Activated CD8-positive, alpha-beta memory T cell treated with anti-CD3 and anti-CD28 coated beads, Interleukin-2, amount 50 U/mL, for 24 hours (primary cell): ENCODE data around the gene RPL7A.

Experiments used
- DNase-seq: peaks from one replicate; pipeline ENCODE4 v3.0.0-alpha.2; 2020; ENCODE audit errors: extremely low read depth

The RPL7A gene

DNA sequence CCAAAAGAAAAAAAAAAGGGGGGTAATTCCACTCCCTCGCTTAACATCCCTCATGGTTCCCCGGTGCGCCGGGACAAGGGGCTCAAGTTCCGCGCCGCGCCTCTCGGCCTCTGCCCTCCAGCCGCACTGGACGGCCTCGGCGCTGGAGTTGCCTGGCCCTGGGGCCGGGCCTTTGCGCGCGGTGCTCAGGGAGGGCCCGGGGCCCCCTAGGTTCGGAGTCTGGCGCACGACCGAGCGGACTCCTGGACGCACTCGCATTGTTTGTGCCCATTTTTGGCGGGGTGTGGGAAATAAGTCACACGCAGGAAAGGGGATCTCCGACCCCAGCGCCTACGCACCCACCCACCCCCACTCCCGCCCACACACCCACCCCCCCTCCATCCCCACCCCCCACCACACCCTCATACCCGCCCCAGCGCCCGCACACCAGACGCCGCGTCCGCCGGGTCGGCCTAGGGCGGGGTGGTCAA is 468 bp upstream of the RPL7A start:
- no peak for DNase-seq

DNA sequence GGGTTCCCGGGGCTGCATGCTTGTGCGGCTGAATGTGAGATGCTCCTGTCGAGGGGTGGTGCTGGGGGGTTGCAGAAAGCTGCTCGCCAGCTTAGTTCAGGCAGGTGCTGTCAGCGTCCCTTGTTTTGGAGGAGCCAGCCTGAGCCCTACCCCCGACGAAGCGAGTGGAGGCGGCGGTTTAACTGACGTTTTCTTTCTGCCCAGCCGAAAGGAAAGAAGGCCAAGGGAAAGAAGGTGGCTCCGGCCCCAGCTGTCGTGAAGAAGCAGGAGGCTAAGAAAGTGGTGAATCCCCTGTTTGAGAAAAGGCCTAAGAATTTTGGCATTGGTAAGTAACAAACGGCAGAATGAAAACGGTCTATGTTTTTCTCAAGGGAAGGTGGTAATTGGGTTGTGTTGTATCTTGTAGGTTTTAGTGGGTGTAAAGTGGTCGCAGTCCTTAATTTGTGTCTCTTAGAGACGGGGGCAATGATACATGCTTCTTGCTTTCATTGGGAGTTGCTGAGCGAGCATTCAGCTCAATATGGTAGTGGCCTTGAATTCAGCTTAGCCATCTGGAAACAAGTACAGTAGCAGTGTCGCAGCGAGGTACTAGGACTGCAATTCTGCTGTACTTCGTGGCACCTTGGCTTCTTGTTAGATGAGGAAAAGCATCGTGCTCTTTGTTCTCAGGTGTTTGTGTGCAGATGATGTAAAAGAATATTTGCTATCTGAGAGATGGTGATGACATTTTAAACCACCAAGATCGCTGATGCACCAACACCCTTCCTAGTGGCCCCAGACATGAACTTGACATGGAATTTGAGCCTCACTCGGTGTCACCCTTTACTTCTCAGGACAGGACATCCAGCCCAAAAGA is 928 bp downstream of the RPL7A start:
- no peak for DNase-seq

DNA sequence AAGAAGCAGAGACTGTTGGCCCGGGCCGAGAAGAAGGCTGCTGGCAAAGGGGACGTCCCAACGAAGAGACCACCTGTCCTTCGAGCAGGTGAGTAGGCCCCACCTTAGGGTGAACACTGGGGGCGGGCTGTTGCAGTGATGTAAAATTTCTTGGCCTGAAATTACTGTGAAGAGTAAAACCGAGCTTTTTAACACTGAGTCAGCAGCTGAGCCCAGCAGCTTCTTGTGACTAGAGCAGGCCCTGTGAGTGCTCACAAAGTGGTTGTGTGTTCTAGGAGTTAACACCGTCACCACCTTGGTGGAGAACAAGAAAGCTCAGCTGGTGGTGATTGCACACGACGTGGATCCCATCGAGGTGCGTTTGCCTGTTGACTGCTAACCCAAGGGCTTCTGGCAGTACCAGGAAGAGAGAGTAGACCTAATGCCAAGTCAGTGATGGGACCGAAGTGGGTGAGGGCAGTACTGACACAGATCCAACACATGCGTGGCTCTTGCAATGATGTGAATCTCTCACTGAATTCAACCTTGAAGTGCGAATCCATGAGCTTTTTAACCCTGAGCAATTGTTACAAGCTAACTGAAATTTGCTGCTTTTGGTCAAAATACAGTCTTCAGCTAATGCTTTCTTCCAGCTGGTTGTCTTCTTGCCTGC is 2.1 kb downstream of the RPL7A start:
- no peak for DNase-seq

DNA sequence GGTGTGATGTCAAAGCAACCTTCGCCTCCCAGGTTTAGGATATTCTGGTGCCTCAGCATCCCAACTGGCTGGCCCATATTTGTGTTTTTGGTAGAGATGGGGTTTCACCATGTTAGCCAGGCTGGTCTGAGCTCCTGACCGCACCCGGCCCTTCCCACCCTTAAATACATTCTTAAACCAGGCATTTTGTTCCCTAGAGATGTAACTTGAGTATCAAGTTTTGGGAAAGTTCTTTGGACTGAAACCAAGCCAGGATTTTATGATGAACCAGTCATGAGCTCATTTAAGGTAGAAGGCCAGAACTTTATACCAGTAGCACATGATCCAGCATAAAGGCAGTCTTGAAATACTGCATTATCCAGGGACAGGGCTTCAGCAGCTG is 3.5 kb downstream of the RPL7A start:
- no peak for DNase-seq

DNA sequence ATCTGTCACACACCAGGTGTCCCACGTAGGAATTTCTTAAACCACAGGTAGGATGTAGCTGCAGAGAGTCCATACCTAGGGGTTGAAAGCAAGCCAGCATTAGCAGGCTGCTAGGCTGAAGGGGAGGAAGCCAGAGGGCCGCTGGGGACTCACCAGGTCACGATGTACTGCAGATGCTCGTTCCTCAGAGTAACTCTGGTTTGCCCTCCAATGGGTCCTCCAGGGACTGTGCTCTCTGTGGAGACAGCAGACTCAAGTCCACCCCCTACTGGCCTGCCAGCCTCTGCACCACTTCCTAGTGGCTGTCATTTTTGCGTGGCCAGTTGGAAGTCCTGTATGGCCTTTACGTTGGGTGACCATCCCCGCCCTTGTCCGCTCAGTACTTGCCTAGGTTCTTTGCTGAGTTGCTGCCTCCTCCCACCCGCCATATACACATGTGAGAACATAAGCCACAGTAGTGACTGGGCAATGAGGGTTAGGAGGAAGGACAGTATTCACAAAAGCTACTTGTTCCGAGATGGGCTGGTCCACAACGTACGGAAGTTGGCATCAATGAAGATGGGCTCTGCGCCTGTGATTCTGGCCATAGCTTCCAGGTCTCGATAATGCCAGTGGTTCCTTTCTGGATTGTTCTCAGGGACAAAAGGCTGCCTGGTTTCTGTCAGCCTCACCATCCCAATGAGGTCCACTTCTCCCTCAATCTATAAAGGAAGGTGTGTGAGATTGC is 4.1 kb downstream of the RPL7A start:
- DNase-seq, result no peak

DNA sequence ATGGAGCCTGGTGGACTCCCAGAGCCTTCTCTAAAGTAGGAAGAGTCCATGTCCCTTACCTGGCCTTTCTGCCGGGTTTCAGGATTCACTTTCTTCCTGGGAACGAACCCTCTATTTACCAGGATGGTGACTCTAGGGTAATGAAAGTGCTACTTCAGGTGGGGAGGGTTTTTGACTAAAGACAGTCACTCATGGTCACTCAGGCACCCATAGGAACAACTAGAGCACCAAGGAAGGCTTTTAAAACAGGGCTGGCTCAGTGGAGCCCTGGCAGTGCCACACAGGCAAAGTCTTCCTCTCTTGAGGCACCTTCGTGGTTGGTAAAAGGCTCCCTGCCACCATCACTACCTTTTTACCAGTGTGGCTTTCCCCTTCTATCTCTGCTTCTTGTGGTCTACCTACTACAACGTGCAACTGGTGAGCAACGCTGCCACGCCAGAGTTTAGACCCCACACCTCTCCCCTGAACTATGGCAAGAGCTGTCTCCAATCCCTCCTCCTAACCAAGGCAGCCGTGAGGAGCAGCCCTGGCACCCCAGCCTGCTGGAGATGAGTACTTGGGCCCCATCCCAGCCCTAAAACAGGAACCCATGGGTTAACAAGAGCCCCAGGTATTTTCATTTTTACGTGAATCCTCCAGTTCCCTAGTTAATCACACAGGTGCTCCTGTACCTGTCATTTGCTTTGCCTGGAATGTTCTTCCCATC is 4.8 kb downstream of the RPL7A start:
- no peak for DNase-seq

DNA sequence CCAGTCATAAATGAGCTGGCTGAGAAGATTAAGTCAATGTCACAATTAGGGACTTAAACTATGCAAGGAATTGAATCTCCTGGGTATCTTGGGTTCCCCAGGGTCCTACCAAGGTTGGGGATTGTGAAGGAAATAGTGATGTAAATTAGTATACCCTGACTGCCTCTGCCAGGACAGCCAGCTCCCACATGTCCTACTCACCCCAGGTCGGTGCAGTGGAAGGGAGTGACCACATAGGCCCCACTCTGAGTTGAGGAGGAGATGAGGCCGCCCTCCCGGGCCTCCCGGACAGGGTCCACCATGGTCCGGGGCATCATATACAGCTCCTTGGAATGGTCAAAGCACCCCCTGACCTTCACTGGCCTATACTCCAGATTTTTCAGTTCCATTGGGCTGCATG is 5.5 kb downstream of the RPL7A start:
- DNase-seq, result no peak

DNA sequence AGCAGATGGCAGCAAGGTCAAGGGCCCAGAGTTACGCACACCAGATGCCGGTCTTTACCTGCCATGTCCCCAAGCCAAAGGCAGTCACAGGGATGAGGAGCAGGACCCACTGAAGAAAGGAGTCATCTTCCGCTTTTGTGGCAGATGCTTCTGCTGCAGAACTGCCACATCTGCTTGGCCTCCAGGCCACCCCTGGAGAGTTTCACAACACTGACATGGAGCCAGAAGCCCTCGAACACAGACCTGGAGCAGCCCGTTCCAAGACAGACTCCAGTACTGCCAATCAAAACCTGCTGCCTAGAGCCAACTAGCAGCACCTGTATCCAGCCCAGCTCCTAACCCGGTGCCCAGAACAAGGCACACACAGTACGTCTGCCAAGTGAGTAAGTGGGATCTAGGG is 6.7 kb downstream of the RPL7A start:
- no peak for DNase-seq

DNA sequence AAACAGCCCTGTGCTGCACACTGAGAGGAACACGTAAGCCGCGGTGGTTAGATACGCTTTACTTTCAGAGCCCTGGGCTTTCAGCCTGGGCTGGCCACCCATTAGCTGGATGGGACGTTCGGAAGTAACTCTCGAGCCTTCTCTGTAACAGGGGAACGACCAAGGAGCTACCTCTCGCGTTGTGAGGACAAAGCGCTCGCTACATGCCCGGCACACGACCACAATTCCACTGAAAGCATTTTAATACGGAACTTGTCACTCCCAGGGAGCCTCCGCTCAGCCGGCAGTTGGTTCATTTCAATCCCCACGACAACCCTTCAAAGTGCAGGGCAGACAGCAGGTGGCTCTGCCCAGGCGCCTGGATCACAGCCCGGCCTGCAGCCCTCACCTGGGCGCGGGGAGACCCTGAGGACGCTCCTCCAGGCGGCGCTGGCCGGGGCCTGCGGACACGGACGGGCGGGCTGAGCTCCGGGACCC is 7.9 kb downstream of the RPL7A start:
- no peak for DNase-seq

DNA sequence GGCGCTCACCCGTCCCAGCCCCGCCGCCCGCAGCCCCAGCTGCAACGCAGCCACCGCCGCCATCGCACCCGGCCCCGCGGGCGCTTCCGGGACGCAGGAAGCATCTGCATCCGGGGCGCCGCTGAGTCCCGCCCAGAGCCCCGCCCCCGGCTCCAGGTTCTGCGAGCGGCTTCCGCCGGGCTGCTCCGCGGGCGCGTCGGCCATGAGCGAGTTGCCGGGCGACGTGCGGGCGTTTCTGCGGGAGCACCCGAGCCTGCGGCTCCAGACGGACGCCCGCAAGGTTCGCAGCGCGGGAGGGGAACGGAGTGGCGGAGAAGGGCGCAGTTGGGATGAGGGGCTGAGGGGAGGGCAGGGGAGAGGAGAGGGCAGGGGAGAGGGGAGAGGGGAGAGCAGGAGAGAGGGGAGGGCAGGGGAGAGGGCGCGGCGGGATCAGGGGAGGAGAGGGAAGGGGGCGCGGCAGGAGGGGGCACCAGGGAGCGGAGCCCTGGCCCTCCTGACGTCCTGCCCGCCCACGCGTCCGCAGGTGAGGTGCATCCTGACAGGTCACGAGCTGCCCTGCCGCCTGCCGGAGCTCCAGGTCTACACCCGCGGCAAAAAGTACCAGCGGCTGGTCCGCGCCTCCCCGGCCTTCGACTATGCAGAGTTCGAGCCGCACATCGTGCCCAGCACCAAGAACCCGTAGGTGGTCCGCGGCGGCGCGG is 8.5 kb downstream of the RPL7A start, which contains the start of the genes SURF1 and SURF2:
Gene SURF1, minus strand, starts transcription at position 97 of the 701 bp plus-strand sequence. Its CDS starts 34 bp downstream, at position 63.
Gene SURF2, plus strand, starts transcription at position 160 of the 701 bp plus-strand sequence. Its CDS starts 43 bp downstream, at position 203.
- DNase-seq, result peak; percentile 77

DNA sequence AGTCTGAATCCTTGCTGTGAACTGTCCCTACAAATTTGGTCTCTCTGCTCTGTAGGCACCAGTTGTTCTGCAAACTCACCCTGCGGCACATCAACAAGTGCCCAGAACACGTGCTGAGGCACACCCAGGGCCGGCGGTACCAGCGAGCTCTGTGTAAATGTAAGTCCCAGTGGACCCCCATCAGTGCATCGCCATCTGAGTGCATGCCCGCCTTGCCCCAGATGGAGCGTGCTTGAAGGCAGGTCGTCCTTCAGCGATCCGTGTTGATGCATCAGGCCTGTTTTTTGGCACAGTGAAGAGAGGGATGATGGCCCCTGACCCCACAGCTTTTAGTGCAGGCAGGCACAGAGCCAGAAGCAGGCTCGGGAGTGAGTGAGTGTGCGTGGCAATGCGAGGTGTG is 9.6 kb downstream of the RPL7A start:
- no peak for DNase-seq

DNA sequence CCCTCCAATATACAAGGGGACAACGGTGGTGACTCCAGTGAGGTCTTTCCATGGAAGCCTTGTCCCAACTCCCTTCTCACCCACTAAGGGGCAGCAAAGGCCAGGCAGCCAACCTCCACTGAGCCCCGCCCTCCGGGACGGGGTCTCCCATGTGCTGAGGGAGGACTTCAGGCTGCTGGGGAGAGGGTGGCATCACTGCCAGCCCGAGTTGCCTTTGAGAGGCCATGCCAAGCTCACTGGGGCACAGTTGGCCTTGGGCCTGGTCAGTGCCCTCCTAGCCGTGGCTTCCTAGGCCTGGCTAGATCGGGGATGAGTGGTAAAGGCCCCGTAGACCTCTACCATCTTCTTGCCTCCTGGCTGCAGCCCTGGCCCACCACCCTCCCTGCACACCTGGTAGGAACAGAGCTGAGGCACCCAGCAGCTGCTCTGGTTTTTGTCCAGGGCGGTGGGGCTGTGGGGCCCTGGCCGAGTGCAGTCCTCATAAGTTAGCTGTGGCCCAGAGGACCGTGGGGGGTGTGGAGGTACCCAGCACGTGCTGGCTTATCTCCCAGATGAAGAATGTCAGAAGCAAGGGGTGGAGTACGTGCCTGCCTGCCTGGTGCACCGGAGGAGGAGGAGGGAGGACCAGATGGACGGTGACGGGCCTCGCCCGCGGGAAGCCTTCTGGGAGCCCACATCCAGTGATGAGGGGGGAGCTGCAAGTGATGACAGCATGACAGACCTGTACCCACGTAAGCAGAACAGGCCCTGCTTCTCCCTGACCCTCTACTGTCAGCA is 11.6 kb downstream of the RPL7A start:
- DNase-seq, result no peak

DNA sequence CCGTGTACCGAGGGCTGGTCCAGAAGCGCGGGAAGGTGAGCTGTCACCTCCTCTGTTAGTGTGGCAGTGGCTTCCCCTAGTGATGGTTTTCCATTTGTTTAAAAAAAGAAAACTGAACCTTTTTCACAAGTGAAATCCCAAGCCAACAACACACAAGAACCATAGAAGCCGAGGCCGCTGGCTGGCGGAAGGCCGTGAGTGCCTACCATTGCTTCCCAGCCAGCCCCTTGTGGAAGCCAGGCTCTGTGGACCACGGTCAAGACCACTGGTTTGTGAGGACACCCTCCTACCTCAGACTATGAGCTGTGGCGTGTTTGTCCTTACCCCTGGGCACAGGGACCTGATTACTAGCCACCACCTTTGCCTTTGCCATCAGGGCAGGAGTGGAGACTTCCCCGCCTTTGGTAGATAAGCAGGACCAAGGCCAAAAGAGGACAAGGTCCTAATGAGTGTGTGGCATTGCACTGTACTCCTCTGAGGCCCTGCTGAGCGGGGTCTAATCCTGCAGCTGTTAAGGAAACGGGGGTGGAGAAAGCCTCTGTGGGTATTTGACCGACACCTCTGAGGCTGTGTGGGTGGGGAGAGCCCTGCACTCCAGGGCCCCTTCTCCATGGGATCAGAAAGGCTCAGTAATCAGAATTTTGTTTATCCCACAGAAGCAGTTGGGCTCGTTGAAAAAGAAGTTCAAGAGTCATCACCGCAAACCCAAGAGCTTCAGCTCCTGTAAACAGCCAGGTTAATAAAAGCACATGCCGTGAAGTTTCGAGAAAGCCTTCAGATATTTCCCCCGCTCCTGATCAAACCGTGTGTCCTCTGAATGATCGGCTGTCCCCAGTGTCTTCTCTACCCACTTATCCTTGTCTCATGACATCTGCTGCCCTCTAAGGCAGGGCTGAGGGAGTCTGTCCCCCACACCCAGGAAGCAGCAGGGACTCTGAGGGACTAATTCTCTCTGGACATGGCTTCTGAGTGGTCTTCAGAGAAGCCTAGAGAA is 12.7 kb downstream of the RPL7A start:
- no peak for DNase-seq

DNA sequence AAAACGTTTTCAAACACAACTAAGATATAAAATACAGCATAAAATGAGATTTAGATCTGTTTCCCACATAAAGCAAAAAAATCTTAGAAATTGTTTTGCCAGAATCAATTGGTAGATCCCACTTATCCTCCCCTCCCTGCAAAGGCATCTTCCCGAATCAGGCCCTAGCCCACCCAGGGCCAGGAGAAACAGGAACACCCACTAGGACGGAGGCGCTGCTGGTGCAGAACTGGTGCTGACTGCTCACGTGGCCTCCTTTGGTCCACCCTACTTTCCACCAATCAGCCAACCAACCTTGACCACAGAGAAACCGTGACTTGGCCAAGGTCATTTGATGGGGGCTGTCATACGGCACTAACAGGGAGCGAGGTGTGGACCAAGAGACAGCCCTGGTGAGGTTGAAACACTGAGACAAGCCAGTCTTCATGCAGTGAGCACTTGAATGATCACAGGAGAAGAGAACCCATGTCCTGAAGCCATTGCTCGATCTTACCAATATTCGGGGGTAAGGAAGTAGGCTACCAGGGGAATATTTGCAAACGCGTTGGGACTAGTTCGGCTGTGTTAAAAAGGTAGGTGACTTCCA is 13.6 kb downstream of the RPL7A start:
- DNase-seq, result no peak

DNA sequence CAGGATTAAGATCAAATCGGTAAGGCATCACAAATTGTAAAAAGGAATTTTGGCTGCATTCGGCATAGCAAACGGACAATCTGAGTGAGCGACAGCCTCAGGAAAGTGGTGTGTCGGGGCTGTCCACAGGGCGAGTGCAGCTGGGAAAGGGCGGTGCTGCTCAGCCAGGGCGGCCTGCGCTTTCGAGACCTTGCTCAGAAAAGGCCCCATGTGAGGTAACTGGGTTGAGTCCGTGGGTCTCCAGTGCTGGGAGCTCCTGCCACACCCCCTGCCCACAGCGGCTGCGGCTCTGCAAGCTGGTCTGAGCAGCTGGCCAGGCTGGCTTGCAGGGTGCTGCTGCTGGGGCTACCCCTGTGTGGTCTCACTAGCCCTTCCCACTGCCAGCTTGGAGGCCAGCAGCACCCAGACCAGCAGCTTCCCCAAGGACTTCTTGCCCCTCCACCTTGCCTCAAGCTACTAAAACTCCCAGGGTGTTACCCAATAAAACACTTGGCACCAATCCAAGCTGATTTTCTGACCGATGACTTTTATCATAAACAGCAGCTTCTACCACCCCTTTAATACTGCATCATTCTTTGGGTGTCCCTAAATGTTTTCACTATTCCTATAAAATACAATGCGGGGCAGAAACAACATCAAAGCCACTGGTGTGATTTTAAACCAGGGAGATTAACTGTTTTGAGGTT is 14.5 kb downstream of the RPL7A start:
- no peak for DNase-seq

DNA sequence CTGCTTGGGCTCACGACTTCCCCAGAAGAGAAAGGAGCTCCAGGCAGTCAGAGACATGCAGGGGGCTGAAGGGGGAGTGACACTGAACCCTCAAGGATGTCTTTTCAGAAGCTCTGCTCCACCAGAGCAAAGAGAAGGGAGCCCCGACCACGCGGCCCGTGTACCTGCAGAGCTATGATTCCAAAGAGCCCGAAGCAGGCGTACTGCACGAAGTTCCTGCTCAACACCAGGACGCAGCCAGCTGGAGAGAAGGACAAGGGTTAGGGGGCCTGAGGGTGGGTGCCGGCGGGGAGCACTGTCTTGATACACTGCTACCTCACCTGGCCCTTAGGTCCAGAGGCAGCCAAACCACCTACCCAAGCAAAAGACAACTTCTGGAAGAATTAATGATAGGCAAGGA is 18.4 kb downstream of the RPL7A start:
- DNase-seq, result no peak

DNA sequence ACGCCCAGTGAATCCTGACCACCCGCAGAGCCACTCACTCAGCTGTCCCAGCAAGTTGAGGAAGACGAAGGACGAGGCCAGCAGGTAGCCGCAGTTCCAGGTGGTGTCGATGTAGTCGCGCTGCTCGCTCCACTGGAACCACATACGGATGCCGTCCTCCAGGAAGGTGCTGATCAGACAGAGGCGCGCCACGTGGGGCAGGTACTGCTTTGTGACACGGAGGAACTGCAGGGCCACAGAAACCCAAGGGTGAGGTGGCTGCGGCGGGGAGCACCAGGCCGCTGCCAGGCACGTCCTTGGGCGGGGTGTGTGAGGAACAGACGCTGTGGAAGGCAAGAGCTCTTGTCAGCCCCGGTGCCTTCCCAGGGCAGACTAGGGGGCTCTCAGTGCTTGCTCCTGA is 19.2 kb downstream of the RPL7A start:
- no peak for DNase-seq

DNA sequence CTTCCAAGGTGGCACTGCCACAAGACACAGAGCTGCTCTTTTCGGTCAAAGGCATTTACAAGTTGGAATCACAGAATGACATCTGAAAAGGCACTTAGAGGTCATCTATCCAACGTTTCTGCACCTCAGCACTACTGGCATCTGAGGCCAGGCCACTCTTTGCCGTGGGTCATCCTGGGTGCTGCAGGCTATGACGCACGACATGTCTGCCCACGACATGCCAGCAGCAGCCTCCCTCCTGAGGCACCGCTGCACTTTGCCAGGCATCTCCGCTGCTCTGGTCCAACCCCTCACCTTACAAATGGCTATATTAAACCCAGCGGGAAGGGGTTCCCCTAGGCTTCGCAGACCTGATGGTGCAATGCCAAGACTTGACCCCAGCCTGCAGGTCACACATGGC is 19.8 kb downstream of the RPL7A start:
- DNase-seq, result no peak
